GM19397 (cell line): ENCODE results near the gene FNDC3B.

Source experiments
- ATAC-seq: cut with Tn5 transposase; IDR thresholded peaks from one replicate; pipeline ENCODE4 v1.9.1; 2021; ENCODE audit warnings: mild to moderate bottlenecking, moderate library complexity; ENCODE audit not compliant: unreplicated experiment

FNDC3B gene

GRCh38 chr3:172147113-172147818, 107.9 kb downstream of the FNDC3B start:
- no peak for ATAC-seq

DNA sequence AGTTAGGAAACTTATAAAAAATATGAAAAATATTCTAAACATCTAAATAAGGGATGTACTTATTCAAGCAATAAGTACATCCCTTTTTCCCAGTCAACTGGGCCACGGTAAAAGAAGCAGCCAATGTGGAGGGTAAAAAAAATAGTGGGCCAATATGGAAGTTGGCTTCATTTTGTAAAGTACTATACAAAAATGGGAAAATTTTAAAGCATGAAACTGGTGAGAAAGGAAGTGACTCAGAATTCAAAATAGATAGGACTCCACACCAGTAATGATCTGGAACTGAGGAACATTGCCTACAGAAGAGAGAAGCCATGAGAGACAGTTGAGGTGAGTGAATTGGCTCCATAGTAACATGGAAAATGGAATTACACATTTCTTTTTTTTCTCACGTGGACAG, 108.9 kb downstream of the FNDC3B start:
- no peak for ATAC-seq

GRCh38 chr3:172148702-172149565, 109.6 kb downstream of the FNDC3B start:
- no peak for ATAC-seq

- ATAC-seq = no peak
Observed at GRCh38 chr3:172150268-172150667, 110.9 kb downstream of the FNDC3B start.

GRCh38 chr3:172150913-172151650, 111.7 kb downstream of the FNDC3B start:
- no peak for ATAC-seq

- ATAC-seq = no peak
Observed at GRCh38 chr3:172151651-172152649, 112.6 kb downstream of the FNDC3B start.

- no peak for ATAC-seq
Observed at GRCh38 chr3:172152874-172153273, 113.5 kb downstream of the FNDC3B start.

DNA sequence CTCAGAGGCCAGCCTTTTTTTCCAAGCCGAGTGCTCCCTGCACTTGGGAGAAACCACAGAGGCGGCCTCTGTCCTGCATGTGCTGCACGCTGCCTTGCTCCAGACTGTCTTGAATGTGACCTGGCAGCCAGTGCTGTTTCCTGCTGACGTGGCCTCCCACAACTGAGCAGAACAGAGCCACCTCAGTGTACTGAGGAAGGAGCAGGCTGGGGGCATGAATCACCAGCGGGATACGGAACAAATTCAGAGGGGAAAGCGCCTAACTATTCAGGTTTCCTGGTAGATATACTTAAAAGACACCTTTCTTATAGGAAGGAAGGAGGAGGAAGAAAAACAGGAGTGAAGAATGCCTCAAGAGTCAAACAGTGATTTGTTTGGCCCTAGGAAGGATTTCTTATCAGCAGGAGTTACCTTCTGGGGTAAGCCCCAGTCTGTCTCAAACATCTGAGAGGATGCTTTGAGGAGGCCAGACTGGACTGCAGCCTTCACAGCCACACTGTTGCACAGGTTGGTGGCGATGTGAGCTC, 114.0 kb downstream of the FNDC3B start:
- ATAC-seq = peak; percentile 57

DNA sequence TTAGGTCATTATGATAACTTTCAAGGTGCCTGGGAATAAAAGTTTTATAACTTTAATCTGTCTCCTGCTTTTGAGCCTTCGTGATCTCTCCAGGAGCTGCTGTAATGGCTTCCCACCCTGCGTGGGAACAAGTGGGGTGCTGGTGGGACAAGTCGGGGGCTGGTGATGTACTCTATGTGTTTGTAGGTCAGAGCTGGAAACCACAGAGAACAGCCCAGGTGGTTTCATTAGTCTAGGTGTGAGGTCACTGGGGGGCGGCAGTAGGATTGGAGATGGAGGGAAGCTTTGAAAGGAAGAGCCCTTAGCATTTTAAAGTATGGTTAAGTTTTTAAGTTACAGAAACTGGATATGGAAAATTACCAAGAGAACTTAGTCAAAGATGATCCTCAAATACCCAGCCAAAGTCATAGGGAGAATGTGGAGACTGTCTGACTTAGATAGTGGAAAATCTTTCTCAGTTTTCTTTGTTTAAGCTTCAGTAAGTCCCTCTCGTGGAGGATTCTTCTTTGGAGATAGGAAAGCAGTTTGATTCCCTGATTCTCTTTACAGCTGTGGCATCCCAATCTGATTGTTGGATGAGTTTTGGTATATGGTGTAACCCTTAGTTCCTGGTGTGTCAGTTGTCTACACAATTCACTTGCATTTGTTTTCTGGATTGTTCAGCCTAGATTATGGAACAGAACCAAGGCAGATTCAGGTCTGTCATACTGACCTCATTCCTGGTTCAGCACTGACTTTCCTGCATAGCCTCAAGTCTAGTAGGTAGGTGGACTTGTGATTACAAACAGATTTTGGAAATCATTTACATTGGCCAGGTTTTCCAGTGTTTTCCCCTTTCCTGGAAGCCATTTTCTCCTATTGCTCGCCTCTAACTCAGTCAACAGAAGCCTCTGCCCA, 115.6 kb downstream of the FNDC3B start:
- no peak for ATAC-seq

DNA sequence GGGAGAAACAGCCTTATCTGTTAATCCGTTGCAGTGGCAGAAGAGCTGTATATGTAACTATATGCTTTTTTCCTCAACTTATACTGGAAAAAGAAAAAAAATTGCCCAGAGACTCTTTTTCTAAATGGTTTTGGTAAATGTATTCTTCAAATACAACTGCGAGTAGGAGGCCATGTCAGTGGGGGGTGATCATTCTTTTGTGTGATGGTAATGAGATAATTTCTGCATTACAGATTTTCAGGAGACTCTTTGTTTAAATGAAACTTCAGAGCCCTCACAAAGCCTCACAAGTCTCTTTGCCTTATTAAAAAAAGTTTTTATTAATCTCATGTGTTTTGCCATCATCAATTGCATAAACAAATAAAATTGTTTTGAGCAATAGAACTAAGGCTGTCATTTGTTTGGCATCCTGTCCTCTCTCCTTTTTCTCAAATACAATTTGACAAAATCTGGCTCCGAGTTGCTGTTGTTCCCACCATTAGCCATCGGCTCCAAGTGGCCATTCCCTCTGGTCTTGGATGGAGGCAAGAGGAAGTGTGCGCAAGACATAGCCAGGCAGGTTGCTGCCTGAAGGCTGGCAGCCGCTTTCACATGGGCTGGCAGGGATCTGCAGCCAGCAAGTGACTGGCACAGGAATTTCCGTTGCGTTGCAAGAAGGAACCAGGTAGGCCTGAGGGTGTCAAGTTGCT, 116.7 kb downstream of the FNDC3B start:
- no peak for ATAC-seq

DNA sequence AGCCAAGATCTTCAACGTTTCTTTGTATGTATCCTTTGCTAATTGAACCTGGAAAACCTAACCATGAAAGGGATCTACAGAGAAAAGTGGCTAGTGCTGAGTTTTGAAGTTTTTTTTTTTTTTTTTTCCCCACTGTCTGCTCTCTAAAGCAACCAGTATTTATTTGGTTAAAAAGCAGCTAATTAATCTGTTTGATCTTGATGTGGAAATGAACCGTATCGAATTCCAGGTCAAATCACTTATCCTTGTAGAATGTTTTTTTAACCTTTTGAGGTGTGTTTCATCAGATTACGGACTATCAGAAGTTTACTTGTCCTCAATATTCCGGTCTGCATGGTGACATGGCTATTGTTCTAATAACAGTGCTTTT, 117.2 kb downstream of the FNDC3B start:
- ATAC-seq = no peak

DNA sequence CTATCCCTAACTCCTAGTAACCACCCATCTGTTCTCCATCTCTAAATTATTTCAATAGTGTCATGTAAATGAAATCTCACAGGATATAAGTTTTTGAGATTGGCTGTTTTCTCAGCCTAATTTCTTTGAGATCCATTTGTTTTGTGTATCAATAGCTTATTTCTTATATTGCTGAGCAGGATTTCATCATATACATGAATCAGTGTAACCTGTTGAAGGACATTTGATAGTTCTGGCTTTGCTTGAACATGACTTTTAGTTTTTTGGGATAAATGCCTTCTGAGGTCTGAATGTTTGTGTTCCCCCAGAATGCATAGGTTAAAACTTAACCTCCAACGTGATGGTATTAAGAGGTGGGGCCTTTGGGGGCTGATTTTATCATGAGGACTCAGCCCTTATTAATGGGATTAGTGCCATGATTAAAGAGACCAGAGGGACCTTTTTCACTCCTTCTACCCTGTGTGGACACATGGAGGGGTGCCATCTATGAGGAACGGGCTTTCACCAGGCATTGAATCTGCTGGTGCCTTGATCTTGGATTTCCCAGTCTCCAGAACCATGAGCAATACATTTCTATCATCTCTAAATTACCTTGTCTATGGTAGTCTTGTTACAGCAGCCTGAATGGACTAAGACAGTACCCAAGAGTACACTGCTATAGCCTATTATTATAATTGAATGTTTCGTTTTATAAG, 118.3 kb downstream of the FNDC3B start:
- no peak for ATAC-seq

DNA sequence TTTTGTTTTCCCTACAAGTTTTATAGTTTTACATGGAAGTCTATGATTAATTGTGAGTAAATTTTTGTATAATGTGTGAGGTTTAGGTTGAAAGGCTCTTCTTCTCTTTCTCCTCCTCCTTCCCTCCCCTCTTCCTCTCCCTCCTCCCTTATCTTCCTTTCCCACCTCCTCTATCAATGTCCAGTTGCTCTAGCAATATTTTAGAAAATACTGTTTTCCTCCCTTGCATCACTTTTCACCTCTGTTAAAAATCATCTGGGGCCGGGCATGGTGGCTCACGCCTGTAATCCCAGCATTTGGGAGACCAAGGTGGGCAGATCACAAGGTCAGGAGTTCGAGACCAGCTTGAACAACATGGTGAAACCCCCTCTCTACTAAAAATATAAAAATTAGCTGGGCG, 119.4 kb downstream of the FNDC3B start:
- ATAC-seq = no peak

DNA sequence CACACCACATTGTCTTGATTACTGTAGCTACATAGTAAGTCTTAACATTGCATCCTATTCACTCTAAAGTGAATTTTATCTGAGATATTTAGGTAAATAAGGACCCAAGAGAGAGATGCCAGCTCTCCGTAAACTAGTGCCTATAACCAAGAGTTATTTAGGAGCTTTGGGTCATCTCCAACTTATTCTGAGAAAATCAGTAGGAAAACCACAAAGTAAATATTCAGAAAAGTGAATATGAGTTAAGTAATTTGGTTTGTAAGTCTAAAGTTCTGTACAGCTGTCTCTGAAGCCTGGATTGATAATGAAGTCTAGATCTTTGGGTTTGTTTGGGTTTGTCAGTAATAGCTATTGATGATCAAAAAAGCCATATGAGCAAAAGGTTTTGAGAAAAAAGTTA, 120.0 kb downstream of the FNDC3B start:
- no peak for ATAC-seq

- ATAC-seq = no peak
Observed at GRCh38 chr3:172159962-172160538, 120.7 kb downstream of the FNDC3B start.

DNA sequence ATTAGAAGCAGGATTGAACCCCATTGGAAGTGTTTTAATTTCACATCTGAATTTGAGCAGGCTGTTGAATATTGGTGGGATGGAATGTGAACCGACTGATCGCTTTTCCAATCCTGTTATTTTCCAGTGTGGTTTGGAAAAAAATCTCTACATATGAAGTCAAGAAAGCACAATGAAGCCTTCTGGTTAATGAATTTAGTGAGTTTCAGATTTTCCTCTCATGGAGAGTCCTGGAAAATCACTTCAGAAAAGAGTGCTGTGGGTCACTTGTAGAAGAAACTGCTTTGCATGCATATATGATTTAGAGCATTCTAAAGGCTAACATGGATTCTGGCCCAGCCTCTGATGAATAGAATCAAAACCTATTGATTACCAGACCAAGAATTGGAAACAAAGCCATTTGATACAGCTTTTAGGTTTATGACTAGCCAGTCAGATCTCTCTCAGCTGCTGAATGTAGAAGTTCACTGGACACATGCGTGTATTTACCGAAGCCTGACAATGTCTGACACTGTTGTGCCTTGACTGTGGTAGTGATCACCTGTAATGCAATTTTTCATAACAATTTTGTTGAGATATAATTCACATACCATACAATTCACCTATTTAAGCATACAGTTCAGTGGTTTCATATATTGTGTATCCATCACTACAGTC, 121.9 kb downstream of the FNDC3B start:
- no peak for ATAC-seq

GRCh38 chr3:172161959-172162358, 122.6 kb downstream of the FNDC3B start:
- ATAC-seq = no peak
